GM18907 (cell line): Measurements from ENCODE around the gene WHRN.
A peak's percentile ranks its signal among the peaks of the same experiment; 100 is the strongest.

Source experiments
- ATAC-seq: cut with Tn5 transposase; IDR thresholded peaks from one replicate; pipeline ENCODE4 v1.9.1; 2021; ENCODE audit warnings: mild to moderate bottlenecking, moderate library complexity; ENCODE audit not compliant: unreplicated experiment

The WHRN gene

DNA sequence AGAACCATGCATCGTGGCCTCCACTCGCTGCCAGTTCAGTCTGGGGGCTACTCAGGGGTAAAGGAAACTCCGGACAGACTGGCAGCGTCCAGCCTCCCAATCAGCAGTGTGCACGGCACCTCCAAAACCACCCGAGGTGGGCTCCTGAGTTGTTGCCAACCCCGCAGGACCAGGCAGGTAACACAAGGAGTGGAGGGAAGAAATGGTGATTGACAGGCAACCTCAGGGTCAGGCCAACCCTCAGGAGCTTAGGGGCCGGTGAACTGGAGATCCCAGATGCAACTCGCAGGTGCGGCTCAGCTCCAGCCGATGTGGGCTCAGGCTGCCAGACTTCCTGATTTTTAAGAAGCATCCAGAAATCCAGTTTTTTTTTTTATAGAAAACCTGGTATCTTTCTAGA lies 80.1 kb downstream of the WHRN start:
- ATAC-seq: no peak

DNA sequence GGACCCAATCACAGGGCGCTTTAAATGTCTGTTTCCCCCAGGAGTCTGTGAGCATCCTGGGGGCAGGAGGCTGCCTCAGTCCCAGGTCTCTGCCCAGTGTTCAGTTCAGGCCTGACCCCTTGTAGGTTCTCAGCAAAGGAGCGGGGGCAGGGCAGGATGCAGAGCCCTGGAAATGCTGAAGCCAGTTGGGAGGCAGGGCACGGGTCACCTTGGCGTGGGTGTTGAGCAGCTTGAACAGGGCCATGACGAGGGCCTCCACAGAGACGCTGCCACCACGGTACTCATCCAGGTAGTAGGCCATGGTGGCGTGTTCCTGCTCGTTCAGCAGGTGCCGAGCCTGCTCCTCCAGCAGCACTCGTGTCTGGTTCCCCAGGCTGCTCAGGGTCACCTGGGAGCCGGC lies 81.1 kb downstream of the WHRN start:
- ATAC-seq: no peak

DNA sequence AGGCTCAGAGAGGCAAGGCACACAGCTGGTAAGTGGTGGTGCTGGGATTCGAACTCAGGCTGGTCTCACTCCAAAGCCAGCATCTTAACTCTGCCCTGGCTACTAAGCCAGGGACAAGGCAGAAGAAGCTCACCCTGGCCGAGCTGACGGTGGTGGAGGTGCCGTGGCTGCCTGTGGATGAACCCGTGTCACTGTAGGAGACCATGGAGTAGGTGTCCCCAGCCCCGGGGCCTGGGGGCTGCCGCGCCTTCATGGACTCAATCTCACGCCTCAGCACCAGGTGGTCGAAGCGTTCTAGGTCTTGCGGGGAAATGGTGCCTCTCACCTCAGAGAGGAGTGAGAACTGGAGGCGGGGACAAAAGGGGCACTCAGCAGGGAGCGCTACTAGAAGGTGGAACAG lies 82.1 kb downstream of the WHRN start:
- ATAC-seq: no peak

DNA sequence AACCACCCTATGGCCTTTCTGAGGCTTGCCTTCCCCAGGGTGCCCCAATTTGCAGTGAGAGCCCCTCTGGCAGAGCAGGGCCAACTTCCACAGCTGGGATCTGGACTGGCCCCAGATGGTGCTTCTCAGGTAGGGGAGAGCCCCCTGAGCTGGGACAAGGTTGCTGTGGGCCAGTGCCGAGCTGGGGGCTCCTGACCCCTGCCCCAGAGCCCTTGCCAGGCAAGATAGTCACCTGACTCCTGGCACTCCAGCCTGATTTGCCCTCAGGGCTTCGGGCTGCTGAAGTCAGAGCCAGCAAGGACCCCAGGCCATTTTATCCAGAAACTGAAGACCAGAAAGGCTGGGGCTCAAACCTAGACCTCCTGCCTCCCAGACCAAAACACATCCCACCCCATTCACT lies 84.1 kb downstream of the WHRN start:
- no peak for ATAC-seq

DNA sequence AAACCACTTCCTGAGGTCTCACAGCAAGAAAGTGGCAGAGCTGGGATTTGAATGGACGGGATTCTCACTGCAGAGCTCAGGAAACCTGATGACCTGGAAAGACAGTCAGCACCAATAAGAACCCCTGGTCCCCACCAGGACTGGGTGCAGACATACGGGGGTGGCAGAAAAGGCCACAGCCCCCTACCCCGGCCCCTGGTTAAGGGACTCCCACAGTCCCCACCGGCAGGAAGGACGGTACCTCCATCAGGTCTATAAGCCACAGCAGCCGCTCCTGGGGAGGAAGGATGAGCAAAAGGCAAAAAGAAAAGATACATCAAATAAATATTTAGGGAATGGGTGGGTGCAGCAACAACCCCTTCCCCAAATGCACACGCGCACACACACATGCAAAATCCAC lies 85.5 kb downstream of the WHRN start:
- ATAC-seq: no peak

DNA sequence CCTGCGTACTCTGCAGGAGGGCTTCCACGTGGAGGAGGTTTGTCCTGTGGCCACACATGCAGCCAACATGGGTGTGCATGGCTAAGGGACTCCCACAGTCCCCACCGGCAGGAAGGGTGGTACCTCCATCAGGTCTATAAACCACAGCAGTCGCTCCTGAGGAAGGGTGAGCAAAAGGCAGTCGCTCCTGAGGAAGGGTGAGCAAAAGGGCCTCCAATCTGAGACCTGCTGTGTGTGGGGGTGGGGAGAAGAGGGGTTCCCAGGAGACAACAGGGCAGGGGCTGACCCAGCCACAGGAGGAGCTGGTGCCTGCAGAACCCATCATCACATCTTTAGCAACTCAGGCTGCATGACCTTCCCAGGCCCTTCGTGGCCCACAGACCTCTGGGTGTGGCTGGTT lies 87.2 kb downstream of the WHRN start:
- no peak for ATAC-seq

DNA sequence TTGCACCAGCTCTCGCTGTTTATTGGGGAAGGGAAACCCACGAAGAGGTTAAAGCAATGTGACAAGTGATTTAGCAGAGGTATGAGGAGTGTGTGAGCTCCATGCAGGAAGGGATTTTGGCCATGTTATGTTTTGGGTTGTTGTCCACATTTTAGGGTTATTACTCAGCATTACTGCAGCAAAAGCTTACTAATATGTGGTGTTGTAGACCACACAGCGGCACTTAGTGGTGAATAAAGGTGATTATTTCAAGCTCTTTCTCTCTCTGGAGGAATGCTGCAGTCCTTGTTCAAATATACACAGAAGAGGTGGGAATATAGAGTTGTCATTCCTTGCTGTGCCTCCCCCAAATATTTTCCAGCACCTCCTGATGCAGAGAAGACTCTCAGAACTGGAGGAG lies 87.8 kb downstream of the WHRN start:
- ATAC-seq: no peak

DNA sequence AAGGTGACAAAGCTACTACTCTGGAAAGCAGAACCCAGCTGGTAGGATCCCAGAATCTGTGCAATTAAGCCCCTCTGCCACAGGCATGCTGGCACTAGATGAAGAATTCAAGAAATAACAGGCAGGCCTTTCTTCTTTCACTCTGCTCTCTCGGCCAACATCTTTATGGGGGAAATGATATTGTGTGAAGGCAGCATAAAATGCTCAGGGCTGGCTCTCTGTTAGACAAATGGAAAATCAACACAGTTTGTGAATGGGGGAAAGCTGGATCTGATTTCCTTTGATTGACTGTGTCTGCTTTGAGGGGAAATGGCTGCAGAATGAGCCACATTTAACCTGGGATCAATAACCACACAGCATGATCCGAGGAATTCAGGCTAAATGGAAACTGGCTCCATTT lies 88.4 kb downstream of the WHRN start:
- ATAC-seq: no peak

DNA sequence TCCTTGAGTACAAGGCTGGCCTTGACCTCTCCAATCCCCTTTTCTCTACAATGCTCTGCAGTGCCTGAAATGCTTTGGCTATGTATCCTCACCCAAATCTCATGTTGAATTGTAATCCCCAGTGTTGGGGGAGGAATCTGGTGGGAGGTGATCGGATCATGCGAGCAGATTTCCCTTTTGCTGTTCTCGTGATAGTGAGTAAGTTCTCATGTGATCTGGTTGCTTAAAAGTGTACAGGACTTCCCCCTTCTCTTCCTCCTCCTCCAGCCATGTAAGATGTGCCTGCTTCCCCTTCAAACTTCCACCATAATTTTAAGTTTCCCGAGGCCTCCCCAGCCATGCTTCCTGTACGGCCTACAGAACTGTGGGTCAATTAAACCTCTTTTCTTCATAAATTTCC lies 89.0 kb downstream of the WHRN start:
- ATAC-seq: no peak

DNA sequence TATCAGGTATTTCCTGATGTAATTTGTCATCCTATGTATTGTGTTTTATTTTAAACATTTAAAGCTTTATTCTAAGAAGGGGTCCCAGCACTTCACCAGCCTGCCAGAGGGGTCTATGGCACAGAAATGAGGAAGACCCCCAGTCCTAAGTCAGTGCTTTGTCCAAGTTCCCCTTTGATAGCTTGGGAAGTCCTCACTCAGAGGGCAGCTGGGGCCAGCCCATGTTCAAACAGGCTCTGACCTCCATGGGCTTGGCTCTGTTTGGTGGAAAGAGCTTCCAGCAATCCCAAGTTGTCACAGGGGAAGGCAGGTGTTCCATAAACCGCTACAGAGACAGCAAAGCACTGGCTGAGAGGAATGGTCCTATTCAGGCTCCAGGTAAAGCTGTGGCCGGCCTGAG lies 90.9 kb downstream of the WHRN start:
- no peak for ATAC-seq

DNA sequence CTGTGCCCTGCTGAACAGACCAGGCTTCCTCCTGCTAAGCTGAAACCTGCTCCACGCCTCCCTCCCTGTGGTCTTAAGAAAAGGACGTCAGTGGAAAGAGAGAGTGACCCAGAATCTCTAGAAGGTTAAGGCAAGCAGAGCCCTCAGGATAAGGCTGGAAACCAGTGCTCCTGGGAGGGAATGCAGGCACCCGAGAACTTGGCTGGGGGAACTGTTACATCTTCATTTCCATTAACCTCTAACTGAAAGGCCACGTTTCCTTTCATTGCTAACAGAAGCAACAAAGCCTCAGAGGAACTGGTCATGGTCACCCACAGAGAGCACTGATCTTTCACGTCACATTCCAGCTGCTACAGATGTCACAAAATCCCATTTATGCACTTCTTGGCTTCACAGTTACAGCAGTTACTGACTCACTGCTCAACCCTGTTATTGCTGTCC lies 91.4 kb downstream of the WHRN start:
- ATAC-seq: no peak

DNA sequence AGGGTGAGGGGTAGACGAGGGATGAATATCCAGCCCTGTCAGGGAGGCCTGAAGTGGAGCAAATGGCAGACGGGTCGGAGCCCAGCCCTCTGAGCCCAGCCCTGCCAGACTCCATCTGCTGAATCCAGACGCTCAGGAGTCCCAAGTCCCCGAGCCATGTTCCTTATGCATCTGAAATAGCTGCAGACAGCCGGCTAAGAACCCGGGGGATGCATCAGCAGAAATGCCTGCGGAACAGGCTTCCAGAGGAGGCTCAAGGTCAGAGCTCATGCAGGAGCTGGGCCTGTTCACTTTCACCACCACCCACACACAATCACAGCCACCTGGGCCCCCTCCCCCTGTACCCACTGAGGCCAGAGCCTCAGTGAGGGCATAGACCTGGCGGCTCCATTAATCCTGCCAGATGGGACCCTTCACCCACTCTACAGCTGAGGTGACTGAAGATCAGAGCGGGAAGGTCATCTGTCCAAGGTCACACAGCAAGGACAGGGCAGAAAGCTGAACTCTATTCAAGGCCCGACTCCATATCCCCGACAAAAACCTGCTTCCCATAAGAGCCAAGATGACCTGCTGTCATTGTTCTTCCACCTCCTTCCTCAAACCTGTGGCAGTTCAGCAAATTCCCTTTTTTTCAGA lies 93.1 kb downstream of the WHRN start:
- ATAC-seq: no peak

DNA sequence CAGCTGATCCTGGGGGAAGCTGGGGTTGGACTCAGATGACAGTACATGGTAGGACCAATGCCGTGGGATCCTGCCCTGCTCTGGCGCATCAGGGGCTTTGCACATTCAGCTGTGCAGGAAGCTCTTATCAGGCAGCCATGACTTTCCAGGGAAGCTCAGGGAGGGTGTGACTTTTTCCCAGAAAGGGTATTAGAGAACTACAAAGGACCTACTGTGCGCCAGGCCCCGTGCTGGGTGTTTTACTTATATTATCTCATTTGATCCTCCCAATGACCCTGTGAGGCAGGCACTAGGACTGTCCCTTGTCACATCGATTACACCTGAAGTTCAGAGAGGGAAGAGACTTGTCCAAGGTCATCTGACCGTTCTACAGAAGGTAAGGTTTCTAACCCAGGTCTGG lies 93.8 kb downstream of the WHRN start:
- ATAC-seq: no peak

DNA sequence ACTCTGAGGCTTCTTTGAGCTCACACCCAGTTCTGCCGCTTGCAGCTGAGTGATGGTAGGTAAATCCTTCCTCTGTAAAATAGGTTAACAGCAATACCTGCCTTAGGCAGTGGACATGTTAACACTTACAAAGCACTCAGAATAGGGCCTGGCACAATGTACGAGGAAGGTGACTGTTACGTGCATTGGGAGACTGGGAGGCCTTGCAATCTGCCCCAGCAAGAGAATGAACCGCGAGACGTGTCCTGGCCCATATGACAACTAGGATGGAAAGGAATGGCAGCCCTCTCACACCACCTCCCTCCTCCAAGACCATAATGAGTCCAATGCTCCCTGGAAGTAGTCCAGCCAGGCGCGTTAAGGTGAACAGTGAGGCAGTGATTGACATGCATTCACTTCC lies 94.4 kb downstream of the WHRN start:
- ATAC-seq: no peak

DNA sequence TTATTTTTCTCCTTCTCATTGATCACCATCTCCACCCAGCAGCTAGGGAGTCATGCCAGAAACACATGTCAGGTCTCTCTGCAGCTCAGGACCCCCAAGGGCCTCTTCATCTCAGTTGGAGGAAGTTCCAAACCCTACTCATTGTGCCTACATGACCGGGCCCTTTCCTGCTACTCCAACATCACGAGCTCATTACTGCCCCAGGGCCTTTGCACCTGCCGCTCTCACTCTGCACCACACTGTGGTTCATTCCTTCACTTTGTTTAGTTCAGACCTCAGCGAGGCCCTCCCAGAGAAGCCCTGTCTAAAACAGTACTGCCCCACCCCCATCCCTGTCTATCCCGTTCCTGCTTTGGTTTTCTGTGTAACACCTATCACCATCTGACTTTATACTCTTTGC lies 95.4 kb downstream of the WHRN start:
- ATAC-seq: no peak

DNA sequence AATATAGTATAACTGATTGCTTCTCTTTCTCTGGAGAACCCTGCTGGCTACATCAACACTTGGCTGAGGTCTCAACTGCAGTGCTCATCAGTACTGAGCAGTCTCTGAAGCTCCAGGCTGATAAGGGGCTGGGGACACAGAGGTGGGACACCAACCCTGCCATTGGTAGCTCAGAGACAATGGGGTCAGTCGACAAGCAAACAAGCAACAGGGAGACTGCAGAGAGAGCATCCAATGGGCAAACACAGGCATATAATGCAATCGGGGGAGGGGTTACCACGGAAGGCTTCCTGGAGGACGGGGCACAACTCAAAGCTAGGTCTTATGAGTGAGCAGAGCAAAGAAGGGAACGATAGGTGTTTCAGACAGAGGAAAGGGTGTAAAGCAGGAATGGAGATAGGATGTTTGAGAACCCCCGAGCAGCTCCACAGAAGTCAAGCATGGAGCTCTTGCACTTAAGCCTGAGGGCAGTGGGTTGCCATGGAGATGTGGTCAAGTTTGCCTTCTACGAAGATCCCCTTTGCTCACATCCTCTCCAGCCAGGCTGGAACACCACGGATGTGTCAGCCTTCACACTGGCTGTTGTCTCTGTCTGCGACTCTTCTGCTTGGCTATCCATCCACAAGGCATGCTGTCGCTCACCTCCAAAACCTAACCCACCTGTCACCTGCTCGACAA lies 96.0 kb downstream of the WHRN start:
- no peak for ATAC-seq

DNA sequence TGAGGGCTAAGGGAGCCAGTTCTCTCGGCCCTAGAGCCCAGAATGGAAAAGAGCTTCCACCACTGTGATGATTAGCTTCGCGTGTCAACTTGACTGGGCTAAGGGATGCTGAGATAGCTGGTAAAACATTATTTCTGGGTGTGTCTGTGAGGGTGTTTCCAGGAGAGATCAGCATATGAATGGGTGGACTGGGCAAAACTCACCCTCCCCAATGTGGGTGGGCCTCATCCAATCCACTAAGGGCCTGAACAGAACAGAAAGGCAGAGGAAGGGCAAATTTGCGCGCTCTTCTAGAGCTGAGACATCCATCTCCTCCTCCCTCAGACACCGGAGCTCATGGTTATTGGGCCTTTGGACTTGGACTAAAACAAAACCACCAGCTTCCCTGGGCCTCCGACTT lies 96.6 kb downstream of the WHRN start:
- ATAC-seq: no peak

DNA sequence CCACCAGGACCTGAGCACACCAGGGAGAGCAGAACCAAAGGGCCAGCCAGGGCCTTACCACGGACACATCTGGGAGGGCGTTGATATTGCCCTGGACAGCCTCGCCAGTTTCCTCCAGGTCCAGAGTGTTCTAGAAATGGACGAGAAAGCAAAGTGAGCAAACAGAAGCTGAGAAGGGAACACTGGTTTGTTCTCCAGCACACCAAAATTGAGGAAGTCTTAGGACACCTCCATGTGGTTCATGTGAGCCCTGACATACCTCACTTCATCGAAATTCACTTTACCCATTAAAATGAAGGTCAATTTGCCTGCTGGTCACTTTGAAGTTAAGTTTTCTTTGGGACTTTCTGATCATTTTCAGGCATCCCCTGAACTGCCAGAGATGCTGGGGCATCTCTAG lies 97.4 kb downstream of the WHRN start:
- ATAC-seq: no peak

DNA sequence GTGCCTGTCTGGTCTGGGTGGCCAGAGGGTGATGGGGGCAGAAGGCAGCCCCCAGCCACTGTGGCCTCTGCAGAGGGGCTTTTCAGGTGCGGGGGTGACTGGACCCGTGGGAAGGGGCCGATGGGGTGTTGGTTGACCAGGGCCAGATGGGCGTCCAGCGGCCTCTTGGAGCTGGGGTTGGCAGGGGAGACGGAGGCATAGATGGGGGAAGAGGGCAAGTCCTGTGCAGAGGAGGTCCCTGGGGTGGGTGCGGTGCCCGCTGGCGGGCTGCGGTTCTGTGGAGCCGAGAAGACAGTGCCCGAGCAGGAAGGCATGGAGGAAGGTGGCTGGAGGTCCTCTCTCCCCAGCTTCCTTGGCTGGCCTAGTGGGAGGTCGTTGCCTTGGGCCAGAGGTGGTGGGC lies 98.8 kb downstream of the WHRN start:
- no peak for ATAC-seq

DNA sequence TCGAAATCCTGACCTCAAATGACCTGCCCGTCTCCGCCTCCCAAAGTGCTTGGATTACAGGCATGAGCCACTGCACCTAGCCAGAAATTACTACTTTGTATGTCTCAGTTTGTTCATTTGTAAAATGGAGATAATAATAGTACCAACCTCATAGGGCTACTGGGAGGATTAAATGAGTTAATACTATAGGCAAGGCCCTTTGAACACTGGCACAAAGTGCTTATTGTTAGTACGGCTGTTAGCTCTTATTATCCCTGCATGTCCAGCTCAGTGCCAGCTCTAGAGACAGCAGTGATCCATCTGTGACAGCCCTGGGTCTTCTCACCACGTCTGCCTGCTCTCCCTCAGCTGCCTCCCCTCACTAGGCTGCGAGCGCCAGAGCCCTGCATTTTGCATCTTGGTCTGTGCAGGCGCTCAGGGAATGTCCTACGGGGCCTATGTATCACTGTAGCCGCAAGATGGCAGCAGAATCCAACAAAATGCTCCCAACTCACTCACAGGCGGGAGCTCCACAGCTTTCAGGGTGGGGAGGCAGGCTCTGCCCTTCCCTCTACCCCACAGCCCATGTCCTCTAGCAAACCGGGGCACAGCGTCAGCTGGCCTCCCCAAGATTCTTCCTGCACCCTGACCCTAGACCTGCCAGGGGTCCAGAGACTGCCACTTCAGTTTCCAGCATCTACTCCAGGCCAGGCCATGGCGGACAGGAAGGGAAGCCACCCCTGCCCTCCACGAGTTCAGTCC lies 99.8 kb downstream of the WHRN start:
- ATAC-seq: peak; percentile 83

DNA sequence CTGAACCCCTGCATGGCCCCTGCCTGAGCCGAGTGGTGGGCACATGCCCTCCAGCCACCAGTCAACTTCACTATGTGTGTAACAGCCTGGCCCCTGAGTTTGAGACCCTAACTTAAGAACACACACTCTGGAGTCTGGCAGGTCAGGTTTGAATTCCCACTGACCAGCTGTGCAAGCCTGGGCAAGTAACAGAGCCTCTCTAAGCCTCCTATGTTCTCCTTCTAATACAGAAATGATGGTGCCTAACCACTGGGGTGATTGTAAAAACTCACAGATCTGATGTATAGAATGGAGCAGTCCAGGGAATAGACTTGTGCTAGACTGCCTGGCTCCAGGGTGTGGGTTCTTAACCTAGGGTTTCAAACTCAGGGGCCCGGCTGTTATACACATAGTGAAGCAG lies 100.7 kb downstream of the WHRN start:
- ATAC-seq: no peak

DNA sequence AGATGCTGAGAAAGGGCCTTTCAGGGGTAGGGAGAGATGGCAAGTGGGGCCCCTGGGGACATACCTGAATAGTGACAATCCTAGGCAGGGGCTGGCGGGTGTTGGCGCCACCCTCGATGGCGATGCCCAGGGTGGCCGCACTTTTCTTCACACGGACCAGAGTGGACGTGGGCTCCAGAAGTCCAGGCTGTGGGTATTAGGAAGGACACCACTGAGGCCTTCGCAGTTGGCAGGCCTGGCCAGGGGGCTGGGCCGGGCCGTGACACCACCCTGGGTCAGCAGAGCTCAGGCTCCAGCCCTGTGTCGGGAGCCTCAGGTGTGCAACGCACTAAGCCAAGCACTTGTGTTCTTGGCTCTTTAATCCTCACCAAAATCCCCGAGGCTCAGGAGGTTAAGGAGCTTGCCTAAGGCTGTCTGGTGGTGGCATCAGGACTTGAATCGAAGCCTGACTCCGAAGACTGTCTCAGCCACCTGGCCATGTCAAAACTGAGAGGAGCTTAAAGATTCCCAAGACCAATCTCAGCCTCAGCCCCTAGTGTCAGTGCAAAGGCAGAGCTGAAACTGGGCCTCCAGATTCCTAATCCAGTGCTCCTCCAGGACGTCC lies 102.0 kb downstream of the WHRN start:
- no peak for ATAC-seq
